Rectal smooth muscle tissue (tissue), 1 donor: ENCODE results near the gene STRBP.

Source experiments
- H3K27ac ChIP-seq: one replicate; pipeline ENCODE4 v1.7.0; 2013; ENCODE audit warnings: low read depth, low read length, inconsistent platforms
- H3K27me3 ChIP-seq: one replicate; pipeline ENCODE4 v1.7.0; 2013; ENCODE audit warnings: low read length; ENCODE audit not compliant: control insufficient read depth, insufficient read depth
- H3K36me3 ChIP-seq: one replicate; pipeline ENCODE4 v1.7.0; 2013; ENCODE audit warnings: low read length; ENCODE audit not compliant: control insufficient read depth, insufficient read depth
- H3K4me1 ChIP-seq: one replicate; pipeline ENCODE4 v1.7.0; 2013; ENCODE audit warnings: low read length; ENCODE audit not compliant: control insufficient read depth, insufficient read depth
- H3K4me3 ChIP-seq: one replicate; pipeline ENCODE4 v1.7.0; 2013; ENCODE audit warnings: low read length
- H3K9ac ChIP-seq: one replicate; pipeline ENCODE4 v1.7.0; 2013; ENCODE audit warnings: low read length

STRBP gene

DNA sequence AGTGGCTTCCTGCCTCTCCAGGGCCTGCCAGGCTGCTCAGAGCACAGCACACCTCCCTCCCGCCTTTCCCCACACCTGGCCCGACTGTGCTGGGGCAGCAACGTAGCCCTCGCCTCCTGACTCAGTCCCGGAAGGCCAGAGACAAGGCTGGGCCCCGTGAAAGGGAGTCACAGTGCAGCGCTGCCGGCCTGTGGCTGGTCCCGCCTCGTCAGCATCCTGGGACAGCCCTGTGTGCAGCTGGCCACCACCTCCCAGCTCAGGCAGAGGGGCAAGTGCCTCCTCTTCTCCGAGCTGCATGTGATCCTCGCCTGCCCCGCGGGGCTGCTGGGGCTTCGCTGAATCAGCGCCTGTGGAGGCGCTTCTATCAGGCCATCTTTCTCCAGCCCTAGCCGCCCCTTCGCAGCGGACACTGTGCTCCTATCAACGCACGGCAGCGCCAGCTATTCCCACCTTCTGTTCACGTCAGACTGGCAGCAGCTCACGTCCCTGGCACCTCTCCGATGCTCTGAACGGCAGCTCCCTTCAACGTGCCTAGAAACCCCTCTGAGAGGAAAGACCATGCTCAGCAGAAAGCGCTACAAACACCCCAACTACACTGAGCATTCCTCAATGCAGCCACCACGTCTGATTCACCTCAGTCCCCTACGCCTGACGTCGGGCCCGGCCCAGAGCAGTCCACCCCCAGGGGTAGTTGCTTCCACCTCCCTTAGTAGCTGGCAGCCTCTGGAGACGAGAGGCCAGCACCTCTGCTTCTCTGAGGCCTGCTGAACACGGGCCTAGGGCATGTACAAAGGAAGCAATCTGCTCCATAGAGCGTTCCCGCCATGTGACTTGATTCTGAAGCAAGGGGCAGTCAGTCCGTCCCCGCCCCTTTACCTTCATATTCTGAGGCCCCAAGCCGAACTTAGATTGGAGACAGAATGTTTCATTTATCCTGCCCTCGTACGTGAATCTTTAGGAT lies 156.1 kb downstream of the STRBP start:
- no peaks in the 10 kb centered on the region for H3K27me3 ChIP-seq
- H3K4me1 ChIP-seq, result no peaks in the 10 kb centered on the region
- no peak overlapping the region for H3K27ac ChIP-seq
- H3K4me3 ChIP-seq, result no peak overlapping the region
- H3K9ac ChIP-seq, result no peak overlapping the region
- peaks cover 27% of the 10 kb centered on the region for H3K36me3 ChIP-seq

DNA sequence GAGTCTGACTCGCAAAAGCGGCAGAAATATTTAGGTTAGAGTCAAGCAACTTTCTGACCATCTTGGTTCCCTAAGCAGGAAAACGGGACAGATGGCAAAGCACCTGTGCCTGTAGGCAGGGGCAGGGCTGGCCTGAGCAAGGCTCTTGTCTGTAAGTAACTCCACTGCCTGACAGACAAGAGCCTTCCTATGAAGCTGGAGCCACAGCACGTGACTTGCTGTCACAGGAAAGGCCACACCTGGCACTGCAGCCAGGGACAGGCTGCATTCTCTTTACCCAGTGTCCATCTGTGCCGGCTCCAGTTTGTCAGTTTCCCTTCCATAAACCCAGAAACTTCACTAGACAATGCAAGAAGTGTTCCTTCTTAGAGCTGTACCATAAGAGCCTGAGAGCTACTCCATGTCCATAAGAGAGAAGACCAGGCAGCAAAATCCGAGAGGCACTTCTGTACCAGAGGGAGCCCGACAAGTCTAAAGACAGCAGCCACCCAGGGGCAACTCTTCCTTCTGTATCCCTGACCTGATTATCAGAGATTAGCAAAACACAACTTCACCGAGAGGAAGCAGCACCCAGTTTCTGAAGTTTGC lies 156.9 kb downstream of the STRBP start:
- no peak overlapping the region for H3K4me3 ChIP-seq
- no peak overlapping the region for H3K27ac ChIP-seq
- H3K36me3 ChIP-seq, result peaks cover 35% of the 10 kb centered on the region
- H3K4me1 ChIP-seq, result no peaks in the 10 kb centered on the region
- H3K27me3 ChIP-seq, result no peaks in the 10 kb centered on the region
- no peak overlapping the region for H3K9ac ChIP-seq

DNA sequence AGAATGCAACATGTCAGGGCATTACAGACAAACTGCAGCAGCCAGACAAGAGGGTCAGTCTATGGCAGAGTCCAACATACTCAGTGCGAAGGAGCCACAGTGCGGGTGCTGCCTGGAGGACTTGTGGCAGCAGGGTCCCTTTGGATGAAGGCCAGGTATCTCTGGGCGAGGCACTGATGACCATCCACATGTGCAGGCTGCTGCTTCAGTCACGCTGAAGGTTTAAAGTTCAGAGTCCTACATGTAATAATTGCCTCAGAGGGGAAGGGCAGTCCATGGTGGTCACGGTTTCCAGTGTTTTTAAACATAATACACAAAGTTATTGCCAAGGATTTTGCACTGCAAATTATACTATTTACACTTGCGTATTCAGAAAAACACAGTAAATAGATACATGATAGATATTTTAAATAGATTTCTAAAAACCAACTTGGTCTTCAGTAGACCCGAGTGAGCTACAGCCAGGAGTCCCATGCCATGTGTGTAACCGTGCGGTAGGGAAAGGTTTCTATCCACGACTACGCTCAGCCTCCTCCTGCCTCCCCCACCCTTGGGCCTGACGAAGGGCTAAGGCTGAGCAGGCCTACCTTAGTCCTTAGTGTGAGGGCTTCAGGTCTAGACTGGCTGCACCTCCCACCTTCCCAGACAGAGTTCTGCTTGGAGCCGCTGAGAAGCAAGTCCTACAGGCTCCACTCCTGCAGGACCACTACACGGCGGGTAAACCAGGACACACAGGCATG lies 158.7 kb downstream of the STRBP start:
- H3K4me1 ChIP-seq, result no peaks in the 10 kb centered on the region
- H3K9ac ChIP-seq, result no peak overlapping the region
- no peak overlapping the region for H3K4me3 ChIP-seq
- no peak overlapping the region for H3K27ac ChIP-seq
- no peaks in the 10 kb centered on the region for H3K27me3 ChIP-seq
- H3K36me3 ChIP-seq, result peaks cover 35% of the 10 kb centered on the region

DNA sequence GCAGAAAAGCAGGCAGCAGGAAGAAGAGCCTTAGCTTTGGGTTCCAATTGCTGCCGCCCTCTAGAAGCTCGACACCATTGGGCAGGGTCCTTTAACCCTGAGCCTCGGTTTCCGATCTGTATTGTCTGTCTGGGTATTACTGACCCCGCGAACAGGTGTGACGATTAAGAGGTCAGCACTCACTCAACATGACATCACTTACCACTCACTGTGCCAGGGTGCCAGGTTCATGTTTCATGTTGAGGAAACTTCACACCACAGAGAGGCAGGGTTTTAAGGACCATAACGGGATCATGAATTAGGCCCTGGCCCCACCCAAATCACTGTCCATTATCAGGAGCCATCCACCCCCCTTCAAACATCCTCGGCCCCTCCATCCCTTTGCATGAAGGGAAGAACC lies 159.4 kb downstream of the STRBP start:
- Histone ChIP-seq H3K9ac (no peak overlapping the region), H3K36me3 (peaks cover 35% of the 10 kb centered on the region), H3K27ac (no peak overlapping the region), H3K4me3 (no peak overlapping the region), H3K4me1 (no peaks in the 10 kb centered on the region), H3K27me3 (no peaks in the 10 kb centered on the region)

DNA sequence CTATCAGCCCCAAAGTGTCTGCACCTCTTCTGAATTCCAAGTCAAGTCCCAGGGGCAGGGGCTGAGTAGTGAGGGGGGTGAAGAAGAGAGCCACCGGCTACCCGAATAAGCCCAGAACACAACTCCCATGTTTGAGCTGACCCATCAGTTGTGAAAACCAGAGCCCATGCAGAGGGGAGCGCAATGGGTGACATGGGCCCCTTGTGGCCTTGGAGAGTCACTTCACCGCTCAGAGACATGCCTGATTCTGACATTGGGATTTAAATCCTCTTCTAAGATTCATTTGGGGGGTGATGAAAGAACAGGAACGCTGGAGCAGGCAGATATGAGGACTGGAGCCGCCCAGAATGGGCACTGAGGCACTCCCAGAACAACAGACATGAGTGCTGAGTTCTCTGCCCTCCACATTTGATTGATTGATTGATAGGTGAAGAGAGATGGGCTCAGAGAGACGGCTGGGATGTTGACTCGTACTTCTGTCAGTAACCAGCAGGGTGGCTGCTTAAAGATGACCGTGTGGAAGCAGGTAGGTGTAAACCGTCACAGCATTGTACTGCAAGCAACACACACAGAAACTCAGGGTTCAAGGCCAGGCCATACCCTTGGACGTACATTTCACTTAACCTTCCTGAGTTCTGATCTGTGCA lies 160.6 kb downstream of the STRBP start:
- H3K9ac ChIP-seq, result no peak overlapping the region
- no peak overlapping the region for H3K27ac ChIP-seq
- no peaks in the 10 kb centered on the region for H3K4me1 ChIP-seq
- H3K27me3 ChIP-seq, result no peaks in the 10 kb centered on the region
- no peak overlapping the region for H3K4me3 ChIP-seq
- H3K36me3 ChIP-seq, result peaks cover 35% of the 10 kb centered on the region

DNA sequence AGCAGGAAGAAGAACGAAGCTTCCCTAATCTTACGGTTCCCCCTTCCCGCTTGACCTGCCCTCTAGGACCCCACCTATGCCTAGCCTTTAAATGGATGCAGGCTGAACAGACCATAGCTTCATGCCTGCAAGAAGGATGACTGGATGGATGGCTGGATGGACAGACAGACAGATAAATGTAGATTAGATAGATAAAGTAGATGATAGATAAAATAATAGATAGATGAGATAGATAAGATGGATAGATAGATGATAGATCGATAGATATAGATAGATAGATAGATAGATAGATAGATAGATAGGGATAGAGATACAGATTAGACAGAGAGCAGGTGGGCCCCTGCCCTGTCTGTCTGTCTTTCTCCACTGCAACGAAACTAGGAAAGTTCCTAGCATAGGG lies 162.9 kb downstream of the STRBP start:
- peaks cover 48% of the 10 kb centered on the region for H3K36me3 ChIP-seq
- no peaks in the 10 kb centered on the region for H3K27me3 ChIP-seq
- no peak overlapping the region for H3K27ac ChIP-seq
- no peaks in the 10 kb centered on the region for H3K4me1 ChIP-seq
- H3K9ac ChIP-seq, result no peak overlapping the region
- H3K4me3 ChIP-seq, result no peak overlapping the region

DNA sequence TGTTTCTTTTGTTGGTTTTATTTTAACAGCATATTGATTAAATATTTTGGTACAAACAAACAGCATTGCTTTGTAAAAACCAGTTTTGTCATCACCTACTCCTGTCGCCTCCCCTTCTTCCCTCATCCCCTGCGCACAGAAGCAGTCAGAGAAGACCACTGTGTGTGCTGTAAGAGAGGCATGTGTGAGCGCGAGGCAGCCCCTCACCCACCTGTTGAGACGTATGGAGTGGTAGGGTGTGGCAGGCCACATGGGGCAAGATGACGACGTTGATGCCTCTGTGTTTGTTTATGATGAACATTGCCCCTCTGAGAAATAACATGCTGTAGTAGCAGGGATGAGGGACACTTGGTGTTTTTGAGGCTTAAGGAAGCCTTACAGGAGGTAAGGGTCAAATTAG lies 163.6 kb downstream of the STRBP start:
- Histone ChIP-seq H3K27ac (no peak overlapping the region), H3K4me3 (no peak overlapping the region), H3K4me1 (no peaks in the 10 kb centered on the region), H3K9ac (no peak overlapping the region), H3K36me3 (peaks cover 49% of the 10 kb centered on the region), H3K27me3 (no peaks in the 10 kb centered on the region)

DNA sequence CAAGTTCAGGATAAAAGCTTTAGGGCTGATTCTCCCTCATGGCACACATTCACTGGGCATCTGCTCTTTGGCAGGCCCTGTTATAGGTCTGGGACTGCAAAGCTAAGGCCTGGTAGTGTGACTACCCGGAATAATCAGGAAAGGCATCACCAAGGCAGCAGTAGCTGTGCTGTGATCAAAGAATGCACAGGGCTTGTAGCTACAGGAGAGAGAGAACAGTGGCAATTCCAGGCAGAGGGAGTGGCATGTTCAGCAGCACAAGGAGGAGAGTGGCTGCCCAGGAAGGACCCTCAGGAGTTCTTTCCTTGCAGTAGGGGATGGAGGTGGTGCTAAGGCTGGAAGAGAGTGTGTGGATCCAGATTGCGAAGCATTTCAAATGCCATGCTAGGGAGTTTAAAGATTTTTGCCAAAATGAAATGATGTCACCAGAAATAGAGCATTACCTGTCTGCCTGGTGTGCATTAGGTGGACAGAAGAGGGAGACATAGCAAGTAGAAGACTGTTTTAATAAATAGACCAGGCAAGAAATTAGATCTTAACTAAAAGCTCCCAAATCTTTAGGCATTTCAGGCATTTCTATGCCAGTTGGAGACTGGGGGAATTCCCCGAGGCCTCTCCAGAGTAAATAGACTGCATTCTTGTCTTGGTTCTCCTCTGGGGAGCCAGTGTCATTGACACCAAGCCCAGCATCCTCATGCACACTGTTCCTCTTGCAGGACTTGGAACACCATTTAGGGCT lies 165.8 kb downstream of the STRBP start:
- H3K9ac ChIP-seq, result no peak overlapping the region
- peaks cover 45% of the 10 kb centered on the region for H3K36me3 ChIP-seq
- no peak overlapping the region for H3K4me3 ChIP-seq
- H3K27me3 ChIP-seq, result no peaks in the 10 kb centered on the region
- H3K27ac ChIP-seq, result no peak overlapping the region
- no peaks in the 10 kb centered on the region for H3K4me1 ChIP-seq

DNA sequence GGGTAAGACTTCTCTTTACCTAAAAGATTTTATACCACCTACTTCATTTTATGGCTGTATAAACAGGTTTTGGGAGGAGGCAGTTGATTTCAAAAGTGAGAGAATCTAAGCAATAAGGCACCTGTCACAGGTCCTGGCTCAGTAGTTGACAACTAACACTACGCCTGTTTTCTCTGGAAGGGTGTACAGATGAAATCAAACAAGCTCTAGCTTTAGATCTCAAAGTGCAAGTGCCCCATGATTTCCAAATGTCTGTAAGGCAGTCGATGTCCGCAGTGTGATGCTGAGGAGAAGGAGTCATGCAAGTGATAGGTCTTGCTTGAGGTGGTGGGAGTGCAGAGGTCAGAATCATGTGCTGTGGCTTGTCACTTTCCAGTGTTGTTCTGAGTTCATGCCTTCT lies 168.8 kb downstream of the STRBP start:
- peaks cover 38% of the 10 kb centered on the region for H3K36me3 ChIP-seq
- H3K4me3 ChIP-seq, result no peak overlapping the region
- H3K27ac ChIP-seq, result no peak overlapping the region
- no peaks in the 10 kb centered on the region for H3K4me1 ChIP-seq
- no peak overlapping the region for H3K9ac ChIP-seq
- no peaks in the 10 kb centered on the region for H3K27me3 ChIP-seq

DNA sequence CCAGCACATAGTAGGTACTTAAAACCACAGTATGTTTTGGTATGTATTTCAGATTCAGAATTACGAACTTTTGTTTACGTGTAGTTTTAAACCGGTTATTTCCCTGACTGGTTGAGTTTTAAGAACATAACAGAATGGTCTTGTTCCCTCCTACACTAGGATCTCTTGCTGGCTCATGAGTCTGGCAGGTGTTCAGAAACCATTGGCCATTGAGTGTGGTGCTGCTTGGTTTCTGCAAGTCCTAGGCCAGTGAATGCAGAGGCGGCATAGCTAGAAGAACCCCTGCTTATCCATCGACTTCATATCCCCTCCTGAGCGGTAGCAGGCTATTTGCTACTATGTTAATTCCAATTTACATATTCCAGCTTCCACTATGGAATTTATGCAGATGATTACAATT lies 169.3 kb downstream of the STRBP start:
- Histone ChIP-seq H3K4me1 (no peaks in the 10 kb centered on the region), H3K4me3 (no peak overlapping the region), H3K27ac (no peak overlapping the region), H3K36me3 (peaks cover 38% of the 10 kb centered on the region), H3K9ac (no peak overlapping the region), H3K27me3 (no peaks in the 10 kb centered on the region)

DNA sequence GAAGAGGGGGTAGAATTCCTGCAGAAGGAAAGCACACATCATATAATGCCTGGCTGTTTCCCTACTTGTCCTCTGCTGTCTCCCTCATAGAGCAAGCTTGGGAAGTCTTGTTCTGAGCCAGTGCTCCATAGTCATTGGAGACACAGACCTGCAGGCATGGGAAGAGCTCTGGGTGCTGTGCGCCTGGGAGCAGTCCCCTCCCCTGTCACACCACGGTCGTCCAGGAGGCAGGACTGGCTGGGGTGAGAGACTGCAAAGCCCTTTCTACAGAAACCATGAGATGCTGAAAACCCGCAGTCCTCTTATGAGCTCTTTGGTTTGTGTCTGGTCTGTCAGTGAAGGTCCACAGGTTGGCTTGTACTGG lies 170.3 kb downstream of the STRBP start:
- no peak overlapping the region for H3K27ac ChIP-seq
- H3K4me3 ChIP-seq, result no peak overlapping the region
- H3K27me3 ChIP-seq, result no peaks in the 10 kb centered on the region
- H3K4me1 ChIP-seq, result no peaks in the 10 kb centered on the region
- H3K9ac ChIP-seq, result no peak overlapping the region
- peaks cover 38% of the 10 kb centered on the region for H3K36me3 ChIP-seq
